Endodermal cell (in vitro differentiated cells): Measurements from ENCODE around the gene LYPD5. TPM values are rescaled to one million over a fixed set of nuclear protein-coding genes. Genes with fewer than 3 reads are reported as not detected.

Source experiments
- DNase-seq: peaks from one replicate; pipeline ENCODE4 v3.0.0-alpha.2; 2017
- H3K27ac ChIP-seq: 2 replicates; pipeline ENCODE4 v1.5.1; 2013; ENCODE audit warnings: mild to moderate bottlenecking, low read depth, low read length, moderate library complexity
- H3K27me3 ChIP-seq: 2 replicates; pipeline ENCODE4 v1.6.1; 2013; ENCODE audit warnings: mild to moderate bottlenecking, low read length, moderate library complexity; ENCODE audit not compliant: insufficient read depth, control insufficient read depth, poor library complexity, severe bottlenecking
- H3K36me3 ChIP-seq: 2 replicates; pipeline ENCODE4 v1.7.0; 2013; ENCODE audit warnings: mild to moderate bottlenecking, low read length, moderate library complexity; ENCODE audit not compliant: control insufficient read depth, insufficient read depth
- H3K4me1 ChIP-seq: one replicate; pipeline ENCODE4 v1.7.0; 2013; ENCODE audit warnings: low read length; ENCODE audit not compliant: control insufficient read depth, insufficient read depth
- H3K4me3 ChIP-seq: 2 replicates; pipeline ENCODE4 v1.5.1; 2013; ENCODE audit warnings: mild to moderate bottlenecking, low read length, moderate library complexity
- H3K9ac ChIP-seq: 2 replicates; pipeline ENCODE4 v1.6.1; 2013; ENCODE audit warnings: mild to moderate bottlenecking, low read length, moderate library complexity; ENCODE audit not compliant: poor library complexity, severe bottlenecking; ENCODE audit errors: extremely low read depth
- H3K9me3 ChIP-seq: 2 replicates; pipeline ENCODE4 v1.6.1; 2013; ENCODE audit warnings: mild to moderate bottlenecking, low read length, moderate library complexity; ENCODE audit not compliant: control insufficient read depth
- H3K27ac Mint-ChIP-seq: 2 replicates; pipeline ENCODE4 v1.8.0; 2020; ENCODE audit warnings: mixed read lengths
- H3K27me3 Mint-ChIP-seq: 2 replicates; pipeline ENCODE4 v1.8.0; 2021; ENCODE audit warnings: mild to moderate bottlenecking, mixed read lengths; ENCODE audit not compliant: insufficient read depth
- H3K36me3 Mint-ChIP-seq: 2 replicates; pipeline ENCODE4 v1.8.0; 2020; ENCODE audit warnings: low read depth, mixed read lengths
- H3K4me1 Mint-ChIP-seq: 2 replicates; pipeline ENCODE4 v1.8.0; 2020; ENCODE audit warnings: mixed read lengths
- H3K4me3 Mint-ChIP-seq: 2 replicates; pipeline ENCODE4 v1.8.0; 2020; ENCODE audit warnings: mild to moderate bottlenecking, moderate library complexity, mixed read lengths
- H3K9me3 Mint-ChIP-seq: 2 replicates; pipeline ENCODE4 v1.8.0; 2020; ENCODE audit warnings: mild to moderate bottlenecking, mixed read lengths
- WGBS, 2 experiments: methylation state at CpG; one replicate each; pipeline versions ENCODE4 v1.1.5 to v1.1.7; 2013; ENCODE audit warnings: missing lambda C conversion rate in 2 of 2, mixed read lengths in 1 of 2; ENCODE audit not compliant: insufficient coverage in 1 of 2, insufficient read length in 1 of 2; 5-methylcytosine and 5-hydroxymethylcytosine counted together
- total RNA-seq, 2 donors: library from RNA; stranded (reverse); fragmentation: NEBNext Ultra II Directional in 1 of 2; extraction: Animal tissue kit (Norgen Biotek cat#: 25700) in 1 of 2; gene quantifications; 2 replicates in 1 of 2; 3 replicates in 1 of 2; pipeline ENCODE4 v1.2.1, GENCODE V29; 2021
- TF ChIP-seq, protein P1 (sequence below): fragments of 200-600 bp; sonication (generic); conservative IDR thresholded peaks from 2 replicates; pipeline ENCODE4 v1.5.0; 2021; ENCODE audit warnings: antibody characterized with exemption, mild to moderate bottlenecking

The LYPD5 gene
- total RNA-seq, 2 donors from 2014 or later, result 0.11 TPM; not detected in 1

DNA sequence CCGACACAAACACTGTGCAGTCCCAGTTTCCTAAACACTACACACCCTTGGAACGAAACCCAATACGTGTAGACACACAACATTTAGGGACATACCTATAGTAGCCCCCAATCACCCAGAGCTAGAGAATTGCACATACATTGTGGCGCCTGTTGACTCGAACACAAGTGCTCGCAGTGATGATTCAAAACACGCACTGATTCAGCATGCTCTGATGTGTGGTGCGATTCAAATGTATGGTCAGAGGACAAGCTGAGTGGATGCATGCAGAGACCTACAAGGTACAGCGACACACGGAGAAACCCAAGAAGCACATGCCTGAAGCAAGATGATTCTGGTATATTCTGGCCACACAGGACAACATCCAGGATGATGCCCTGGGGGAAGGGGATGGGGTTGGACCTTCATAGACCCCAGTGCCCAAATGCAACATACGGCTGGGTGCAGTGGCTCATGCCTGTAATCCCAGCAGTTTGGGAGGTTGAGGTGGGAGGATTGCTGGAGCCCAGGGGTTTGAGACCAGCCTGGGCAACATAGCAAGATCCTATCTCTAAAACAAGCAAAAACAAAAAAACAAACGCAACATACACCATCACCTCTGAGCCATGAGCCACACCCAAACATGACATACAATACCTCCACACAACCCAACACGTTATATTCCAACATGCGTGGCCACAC lies 20.5 kb downstream of the LYPD5 start:
- Mint-ChIP-seq H3K36me3 (no peaks in the 10 kb centered on the region), H3K27ac (no peak overlapping the region), H3K9me3 (no peaks in the 10 kb centered on the region), H3K4me3 (no peak overlapping the region), H3K27me3 (peaks cover 44% of the 10 kb centered on the region), H3K4me1 (peaks cover 14% of the 10 kb centered on the region)
- no peaks in the 10 kb centered on the region for H3K9me3 ChIP-seq
- DNase-seq, result no peak
- TF ChIP-seq, protein P1, sequence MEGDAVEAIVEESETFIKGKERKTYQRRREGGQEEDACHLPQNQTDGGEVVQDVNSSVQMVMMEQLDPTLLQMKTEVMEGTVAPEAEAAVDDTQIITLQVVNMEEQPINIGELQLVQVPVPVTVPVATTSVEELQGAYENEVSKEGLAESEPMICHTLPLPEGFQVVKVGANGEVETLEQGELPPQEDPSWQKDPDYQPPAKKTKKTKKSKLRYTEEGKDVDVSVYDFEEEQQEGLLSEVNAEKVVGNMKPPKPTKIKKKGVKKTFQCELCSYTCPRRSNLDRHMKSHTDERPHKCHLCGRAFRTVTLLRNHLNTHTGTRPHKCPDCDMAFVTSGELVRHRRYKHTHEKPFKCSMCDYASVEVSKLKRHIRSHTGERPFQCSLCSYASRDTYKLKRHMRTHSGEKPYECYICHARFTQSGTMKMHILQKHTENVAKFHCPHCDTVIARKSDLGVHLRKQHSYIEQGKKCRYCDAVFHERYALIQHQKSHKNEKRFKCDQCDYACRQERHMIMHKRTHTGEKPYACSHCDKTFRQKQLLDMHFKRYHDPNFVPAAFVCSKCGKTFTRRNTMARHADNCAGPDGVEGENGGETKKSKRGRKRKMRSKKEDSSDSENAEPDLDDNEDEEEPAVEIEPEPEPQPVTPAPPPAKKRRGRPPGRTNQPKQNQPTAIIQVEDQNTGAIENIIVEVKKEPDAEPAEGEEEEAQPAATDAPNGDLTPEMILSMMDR, result no peak
- no peaks in the 10 kb centered on the region for H3K4me1 ChIP-seq
- WGBS, 2 experiments, result 91 to 95% methylated on average over 12 to 14 of the region's 14 CpGs
- no peaks in the 10 kb centered on the region for H3K36me3 ChIP-seq
- H3K27ac ChIP-seq, result no peak overlapping the region
- no peaks in the 10 kb centered on the region for H3K27me3 ChIP-seq
- no peak overlapping the region for H3K9ac ChIP-seq
- no peak overlapping the region for H3K4me3 ChIP-seq

DNA sequence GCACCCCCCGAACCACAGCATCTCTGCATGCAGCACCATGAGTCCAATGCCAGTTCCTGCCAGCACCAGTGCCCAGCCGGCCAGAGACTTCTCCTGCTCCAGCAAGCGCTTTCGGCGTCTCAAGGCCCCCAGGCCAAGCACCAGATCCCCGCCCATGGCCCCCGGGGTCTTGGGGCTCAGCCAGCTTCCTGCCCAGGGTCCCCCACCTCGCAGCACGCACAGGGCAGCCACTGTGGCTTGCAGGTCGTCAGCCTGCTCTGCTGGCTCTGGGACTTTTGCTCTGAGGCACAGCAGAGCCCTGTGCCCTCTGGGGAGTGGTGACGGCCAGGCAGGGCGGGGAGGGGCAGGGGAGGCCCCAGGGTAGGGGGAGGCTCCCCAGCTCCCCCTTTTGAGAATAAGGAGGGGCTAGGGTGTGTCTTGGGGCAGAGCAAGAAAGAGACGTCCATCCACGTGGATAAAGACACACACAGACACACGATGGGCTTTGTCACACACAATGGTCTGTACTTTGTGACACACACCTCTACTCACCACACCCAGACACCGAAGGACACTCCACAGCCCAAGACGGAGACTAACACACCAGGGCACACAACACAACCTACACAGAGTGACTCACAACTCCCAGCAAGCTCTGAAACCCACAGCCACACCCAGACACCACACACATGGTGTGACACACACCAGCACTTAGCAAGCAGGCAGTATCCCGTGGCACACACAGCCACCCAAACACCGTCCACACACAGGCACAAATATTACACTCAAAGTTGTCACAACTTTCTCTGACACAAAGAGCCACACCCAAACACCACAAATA lies 21.3 kb downstream of the LYPD5 start, which contains the start of gene KCNN4:
KCNN4 (minus strand) TSS at position 268 of the 820 bp plus-strand sequence; CDS start at position 156, 112 bp downstream.
- Mint-ChIP-seq H3K27ac (no peak within 1 kb of the TSS), H3K36me3 (no peaks in the 10 kb centered on the region), H3K4me1 (peaks cover 14% of the 10 kb centered on the region), H3K27me3 (peaks cover 51% of the 10 kb centered on the region), H3K4me3 (no peak within 1 kb of the TSS), H3K9me3 (no peaks in the 10 kb centered on the region)
- Histone ChIP-seq H3K9me3 (no peaks in the 10 kb centered on the region), H3K4me1 (no peaks in the 10 kb centered on the region), H3K27me3 (no peaks in the 10 kb centered on the region), H3K36me3 (no peaks in the 10 kb centered on the region), H3K9ac (no peak within 1 kb of the TSS), H3K4me3 (no peak within 1 kb of the TSS), H3K27ac (no peak within 1 kb of the TSS)
- 78 to 83% methylated on average over 8 to 19 of the region's 19 CpGs for WGBS, 2 experiments
- DNase-seq, result no peak
- TF ChIP-seq, protein P1, result no peak

DNA sequence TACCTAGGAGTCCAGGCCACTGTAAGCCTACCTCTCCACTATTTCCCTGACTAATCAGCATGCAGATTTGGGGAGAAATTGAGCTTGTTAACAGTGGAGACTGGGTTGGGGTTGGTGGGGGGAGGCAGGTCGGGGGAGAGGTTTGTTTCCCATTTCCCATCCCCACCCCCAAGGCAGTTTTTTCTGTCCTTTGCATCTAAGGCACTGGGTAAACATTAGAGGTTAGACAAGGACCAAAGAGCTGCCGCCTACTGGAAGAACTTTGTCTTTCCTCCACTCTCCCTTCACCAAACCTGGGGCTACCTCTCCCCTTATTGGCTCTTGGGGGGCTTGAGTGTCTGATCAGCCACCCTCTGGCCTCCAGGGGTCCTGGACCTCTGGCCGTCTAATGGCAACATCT lies 22.4 kb downstream of the LYPD5 start:
- peaks cover 14% of the 10 kb centered on the region for H3K4me1 Mint-ChIP-seq
- H3K27ac Mint-ChIP-seq, result no peak overlapping the region
- WGBS, 2 experiments, result 50 to 62% methylated on average over 1 to 2 of the region's 3 CpGs
- H3K27me3 Mint-ChIP-seq, result peaks cover 62% of the 10 kb centered on the region
- H3K36me3 Mint-ChIP-seq, result no peaks in the 10 kb centered on the region
- Histone ChIP-seq H3K27me3 (peaks cover 10% of the 10 kb centered on the region), H3K9ac (no peak overlapping the region), H3K9me3 (no peaks in the 10 kb centered on the region), H3K36me3 (no peaks in the 10 kb centered on the region), H3K4me1 (no peaks in the 10 kb centered on the region), H3K4me3 (no peak overlapping the region), H3K27ac (no peak overlapping the region)
- H3K4me3 Mint-ChIP-seq, result no peak overlapping the region
- DNase-seq, result no peak
- TF ChIP-seq, protein P1, result peak; percentile 31
- no peaks in the 10 kb centered on the region for H3K9me3 Mint-ChIP-seq
